ENCODE data around the gene TBC1D10B.
"Not testable (repeated sequence)": the region's sequence is repeated elsewhere in the genome, so short reads cannot be mapped to it uniquely, and the experiment has no call there.

Gene TBC1D10B

DNA sequence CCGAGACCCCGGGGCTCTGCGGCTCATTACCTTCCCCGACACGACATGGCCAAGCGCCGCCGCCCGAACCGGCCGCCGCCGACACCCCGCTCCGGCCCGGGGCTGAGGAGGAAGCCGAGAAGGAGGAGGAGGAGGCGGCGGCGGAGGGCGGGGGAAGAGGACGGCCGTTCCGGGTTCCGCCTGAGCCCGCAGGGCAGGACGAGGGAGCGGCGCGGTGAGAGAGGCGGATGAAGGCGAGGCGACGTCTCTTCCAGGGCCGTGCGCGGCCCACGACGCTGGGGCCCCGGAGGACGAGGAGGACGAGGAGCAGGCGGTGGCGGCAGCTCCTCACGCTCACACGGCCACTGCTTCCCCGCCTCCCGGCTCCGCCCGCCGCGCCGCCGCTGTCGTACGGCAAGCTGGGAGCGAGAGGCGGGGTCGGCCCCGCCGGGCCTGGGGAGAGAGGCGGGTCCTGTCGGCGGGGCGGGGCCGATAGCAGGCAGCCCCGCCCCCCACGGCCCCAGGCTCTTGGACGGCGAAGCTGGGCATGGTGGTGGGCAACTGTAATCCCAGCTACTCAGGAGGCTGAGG lies 35.2 kb downstream of the TBC1D10B start:
- peak; percentile 79 for DNase-seq (ENCODE audit: low read depth)

DNA sequence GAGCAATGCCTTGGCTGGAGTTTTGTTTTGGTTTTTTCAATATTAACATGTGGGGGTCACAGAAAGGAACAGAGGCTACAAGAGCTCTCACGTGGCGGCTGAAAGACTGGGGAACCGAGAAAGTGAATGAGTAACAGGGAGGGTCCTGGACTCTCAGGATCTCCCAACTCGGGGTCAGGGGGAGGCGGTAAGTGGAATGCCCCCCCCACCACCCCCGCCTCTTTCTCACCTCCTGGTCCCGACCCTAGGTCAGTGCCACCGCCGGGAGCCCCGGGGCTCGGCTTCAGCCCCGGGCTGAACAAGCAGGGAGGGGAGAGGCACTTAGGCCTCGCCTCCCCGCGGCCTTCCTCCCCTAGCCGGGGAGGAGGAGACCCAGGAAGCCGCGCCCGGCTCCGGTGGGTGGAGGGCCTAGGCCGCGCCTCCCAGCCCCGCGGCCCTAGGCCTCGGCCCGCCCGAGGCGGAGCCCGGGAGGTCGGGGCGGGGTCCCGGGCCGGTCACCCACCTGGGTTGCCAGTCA lies 35.8 kb downstream of the TBC1D10B start:
- peak; percentile 79 for DNase-seq (ENCODE audit: low read depth)

DNA sequence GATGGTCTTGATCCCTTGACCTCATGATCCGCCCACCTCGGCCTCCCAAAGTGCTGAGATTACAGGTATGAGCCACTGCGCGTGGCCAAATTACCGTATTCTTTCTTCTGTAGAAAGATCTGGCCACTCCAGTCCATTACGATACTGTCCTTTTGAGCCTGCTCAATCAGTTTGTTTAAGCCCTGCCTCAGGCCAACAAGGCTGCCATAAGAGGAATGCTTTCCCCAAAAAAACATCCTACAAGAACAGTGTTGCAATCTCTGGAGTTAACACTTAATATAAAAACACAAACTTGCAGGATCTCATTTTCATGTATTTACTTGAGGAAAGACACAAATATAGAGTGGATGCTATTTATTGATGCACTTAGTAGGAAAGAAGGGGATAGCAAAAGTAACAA lies 46.1 kb downstream of the TBC1D10B start:
- not testable (repeated sequence) for DNase-seq (ENCODE audit: low read depth)

DNA sequence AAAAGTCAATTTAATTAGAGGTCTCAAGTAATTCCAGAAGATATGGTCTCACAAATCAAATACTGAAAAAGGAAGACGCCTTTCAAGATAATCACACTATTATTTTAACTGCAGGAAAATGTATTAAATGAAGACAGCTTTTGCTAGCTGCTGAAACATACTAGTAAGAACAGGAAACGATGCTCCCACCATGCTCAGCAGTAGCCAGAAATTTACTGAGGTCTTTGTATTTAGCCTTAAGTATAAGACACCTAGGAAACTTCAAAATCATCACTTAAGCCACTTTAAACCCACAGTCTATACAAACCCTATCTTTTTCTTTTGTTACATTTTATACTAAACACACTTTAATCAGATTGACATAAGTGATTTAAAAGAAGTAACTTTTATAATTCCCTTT lies 51.6 kb downstream of the TBC1D10B start:
- DNase-seq (ENCODE audit: low read depth) = not testable (repeated sequence)

DNA sequence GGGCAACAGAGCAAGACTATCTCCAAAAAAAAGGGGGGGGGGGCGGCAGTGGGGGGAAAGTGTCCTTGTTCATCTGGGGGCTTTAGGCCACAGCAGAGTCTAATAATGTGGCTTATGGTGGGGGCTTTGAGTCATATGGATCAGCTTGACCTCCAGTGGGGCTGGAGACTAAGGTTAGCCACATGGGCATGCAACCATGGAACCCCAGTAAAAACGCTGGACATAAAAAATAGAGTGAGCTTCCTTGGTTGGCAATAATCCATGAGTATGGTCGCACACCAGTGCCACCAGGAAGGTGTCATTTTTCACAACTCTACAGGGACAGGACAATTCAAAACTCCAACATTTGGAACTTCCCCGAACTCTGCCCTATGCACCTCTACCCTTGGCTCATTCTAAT lies 59.4 kb downstream of the TBC1D10B start:
- not testable (repeated sequence) for DNase-seq (ENCODE audit: low read depth)

DNA sequence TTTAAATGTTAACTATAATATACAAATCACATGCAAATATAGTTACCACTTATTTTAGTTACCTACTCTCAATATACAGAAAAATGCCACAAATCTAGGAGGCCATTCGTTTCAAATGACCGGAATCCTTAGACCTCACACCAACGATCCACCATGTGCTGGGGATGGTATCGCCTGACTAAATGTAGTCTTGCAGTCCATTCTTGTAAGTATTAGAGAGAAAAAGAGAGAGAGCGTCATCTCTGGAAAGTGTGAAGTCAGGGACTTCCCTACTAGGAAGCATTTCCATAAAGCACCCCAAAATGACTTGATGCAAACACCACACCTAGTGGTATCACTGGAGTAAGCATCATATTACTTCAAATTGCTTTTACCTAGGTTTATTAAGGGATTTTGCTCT lies 61.0 kb downstream of the TBC1D10B start:
- not testable (repeated sequence) for DNase-seq (ENCODE audit: low read depth)

Measured in activated T-helper 9 cell treated with anti-CD3 and anti-CD28 coated beads, Interleukin-2, amount 50 U/mL, for 16 hours (primary cell).